RPMI7951 (cell line): ENCODE results near the gene MAPK10. TPM values are rescaled to one million over a fixed set of nuclear protein-coding genes. Genes with fewer than 3 reads are reported as not detected.
"Not testable (repeated sequence)": the region's sequence is repeated elsewhere in the genome, so short reads cannot be mapped to it uniquely, and the experiment has no call there.

Experiments
- DNase-seq: peaks from one replicate; pipeline ENCODE4 v3.0.0-alpha.2; 2012; ENCODE audit warnings: low read depth
- total RNA-seq: library from RNA; depleted of rRNA; stranded (reverse); fragments of >200 nt; shearing (Covaris generic); gene quantifications from 2 replicates; pipeline ENCODE4 v1.2.3, GENCODE V29; 2014

The MAPK10 gene
- total RNA-seq, 1 experiment from 2014 or later: 14.5 TPM

- no peak for DNase-seq
These were observed 175.0 kb downstream of the MAPK10 start for GRCh38 chr4:86184901-86185285.

- DNase-seq: no peak
These were observed 175.5 kb downstream of the MAPK10 start for GRCh38 chr4:86184216-86184900.

GRCh38 chr4:86181585-86181984 is 178.3 kb downstream of the MAPK10 start:
- peak; percentile 16 for DNase-seq

- DNase-seq: no peak
These were observed 181.6 kb downstream of the MAPK10 start for GRCh38 chr4:86178211-86178610.

- no peak for DNase-seq
These were observed 185.3 kb downstream of the MAPK10 start for GRCh38 chr4:86174506-86174905.

GRCh38 chr4:86168335-86168734 is 191.5 kb downstream of the MAPK10 start:
- DNase-seq: not testable (repeated sequence)

GRCh38 chr4:86160426-86160825 is 199.4 kb downstream of the MAPK10 start:
- DNase-seq: no peak

GRCh38 chr4:86159216-86159615 is 200.6 kb downstream of the MAPK10 start:
- DNase-seq: no peak

- DNase-seq: no peak
These were observed 203.3 kb downstream of the MAPK10 start for GRCh38 chr4:86156531-86156930.

- no peak for DNase-seq
These were observed 204.1 kb downstream of the MAPK10 start for GRCh38 chr4:86155766-86156165.

- no peak for DNase-seq
These were observed 207.4 kb downstream of the MAPK10 start for GRCh38 chr4:86152454-86152853.

- no peak for DNase-seq
These were observed 208.7 kb downstream of the MAPK10 start for GRCh38 chr4:86151196-86151595.

- DNase-seq: no peak
These were observed 218.7 kb downstream of the MAPK10 start for GRCh38 chr4:86141161-86141560.

- no peak for DNase-seq
These were observed 227.4 kb downstream of the MAPK10 start for GRCh38 chr4:86132468-86132867.

GRCh38 chr4:86131456-86131855 is 228.4 kb downstream of the MAPK10 start:
- no peak for DNase-seq

GRCh38 chr4:86130160-86130933 is 229.5 kb downstream of the MAPK10 start:
- no peak for DNase-seq

- no peak for DNase-seq
These were observed 230.3 kb downstream of the MAPK10 start for GRCh38 chr4:86129546-86129945.

- no peak for DNase-seq
These were observed 237.4 kb downstream of the MAPK10 start for GRCh38 chr4:86122404-86122803.

GRCh38 chr4:86118711-86119110 is 241.1 kb downstream of the MAPK10 start:
- no peak for DNase-seq

GRCh38 chr4:86117705-86118302 is 242.0 kb downstream of the MAPK10 start:
- DNase-seq: no peak

GRCh38 chr4:86114563-86114962 is 245.3 kb downstream of the MAPK10 start:
- no peak for DNase-seq

GRCh38 chr4:86108834-86109233 is 251.0 kb downstream of the MAPK10 start:
- no peak for DNase-seq

GRCh38 chr4:86108137-86108536 is 251.7 kb downstream of the MAPK10 start:
- DNase-seq: no peak
